ENCODE measurements around the gene ADA.

DNA sequence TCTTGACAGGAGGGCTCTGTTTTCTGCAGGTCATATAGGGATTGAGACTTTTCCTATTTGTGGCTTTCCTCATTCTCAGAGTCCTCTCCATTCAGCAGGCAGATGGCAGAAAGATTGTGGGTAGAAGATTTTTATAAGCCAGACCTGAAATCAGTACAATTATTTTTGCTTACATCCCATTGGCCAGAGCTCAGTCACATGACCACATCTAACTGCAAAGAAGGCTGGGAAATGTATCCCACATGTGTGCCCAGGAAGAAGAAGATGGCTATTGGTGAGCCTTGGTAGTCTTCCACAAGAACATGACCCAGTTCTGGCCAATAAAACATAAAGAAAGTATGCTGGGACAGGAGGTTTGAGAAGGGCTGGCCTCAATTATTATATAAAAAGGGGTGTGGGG, 42.1 kb upstream of the ADA start:
- TF ChIP-seq, protein P1, sequence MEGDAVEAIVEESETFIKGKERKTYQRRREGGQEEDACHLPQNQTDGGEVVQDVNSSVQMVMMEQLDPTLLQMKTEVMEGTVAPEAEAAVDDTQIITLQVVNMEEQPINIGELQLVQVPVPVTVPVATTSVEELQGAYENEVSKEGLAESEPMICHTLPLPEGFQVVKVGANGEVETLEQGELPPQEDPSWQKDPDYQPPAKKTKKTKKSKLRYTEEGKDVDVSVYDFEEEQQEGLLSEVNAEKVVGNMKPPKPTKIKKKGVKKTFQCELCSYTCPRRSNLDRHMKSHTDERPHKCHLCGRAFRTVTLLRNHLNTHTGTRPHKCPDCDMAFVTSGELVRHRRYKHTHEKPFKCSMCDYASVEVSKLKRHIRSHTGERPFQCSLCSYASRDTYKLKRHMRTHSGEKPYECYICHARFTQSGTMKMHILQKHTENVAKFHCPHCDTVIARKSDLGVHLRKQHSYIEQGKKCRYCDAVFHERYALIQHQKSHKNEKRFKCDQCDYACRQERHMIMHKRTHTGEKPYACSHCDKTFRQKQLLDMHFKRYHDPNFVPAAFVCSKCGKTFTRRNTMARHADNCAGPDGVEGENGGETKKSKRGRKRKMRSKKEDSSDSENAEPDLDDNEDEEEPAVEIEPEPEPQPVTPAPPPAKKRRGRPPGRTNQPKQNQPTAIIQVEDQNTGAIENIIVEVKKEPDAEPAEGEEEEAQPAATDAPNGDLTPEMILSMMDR (IDR thresholded peaks at IDR 0.05), result no peak
- TF ChIP-seq EP300 (IDR thresholded peaks at IDR 0.05), result no peak
- TF ChIP-seq POLR2AphosphoS5 (IDR thresholded peaks at IDR 0.05), result no peak
